Measurements from ENCODE around the gene ZNF513. TPM values are rescaled to one million over a fixed set of nuclear protein-coding genes. Genes with fewer than 3 reads are reported as not detected.
A peak's percentile ranks its signal among the peaks of the same experiment; 100 is the strongest.

ZNF513 gene
- total RNA-seq, 1 donor from 2014 or later, result 30.1 TPM

DNA sequence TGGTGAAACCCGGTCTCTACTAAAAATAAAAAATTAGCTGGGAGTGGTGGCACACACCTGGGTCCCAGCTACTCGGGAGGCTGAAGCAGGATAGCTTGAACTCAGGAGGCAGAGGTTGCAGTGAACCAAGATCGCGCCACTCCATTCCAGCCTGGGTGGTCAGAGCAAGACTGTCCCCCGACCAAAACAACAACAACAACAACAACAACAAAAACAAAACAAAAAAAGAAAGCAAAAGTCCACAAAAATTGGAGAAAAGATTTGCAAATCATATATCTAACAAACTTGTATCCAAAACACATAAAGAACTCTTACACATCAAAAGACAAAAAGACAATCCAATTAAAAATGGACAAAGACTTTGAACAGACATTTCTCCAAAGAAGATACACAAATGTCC, 18.4 kb upstream of the ZNF513 start:
- TF ChIP-seq, protein P1, sequence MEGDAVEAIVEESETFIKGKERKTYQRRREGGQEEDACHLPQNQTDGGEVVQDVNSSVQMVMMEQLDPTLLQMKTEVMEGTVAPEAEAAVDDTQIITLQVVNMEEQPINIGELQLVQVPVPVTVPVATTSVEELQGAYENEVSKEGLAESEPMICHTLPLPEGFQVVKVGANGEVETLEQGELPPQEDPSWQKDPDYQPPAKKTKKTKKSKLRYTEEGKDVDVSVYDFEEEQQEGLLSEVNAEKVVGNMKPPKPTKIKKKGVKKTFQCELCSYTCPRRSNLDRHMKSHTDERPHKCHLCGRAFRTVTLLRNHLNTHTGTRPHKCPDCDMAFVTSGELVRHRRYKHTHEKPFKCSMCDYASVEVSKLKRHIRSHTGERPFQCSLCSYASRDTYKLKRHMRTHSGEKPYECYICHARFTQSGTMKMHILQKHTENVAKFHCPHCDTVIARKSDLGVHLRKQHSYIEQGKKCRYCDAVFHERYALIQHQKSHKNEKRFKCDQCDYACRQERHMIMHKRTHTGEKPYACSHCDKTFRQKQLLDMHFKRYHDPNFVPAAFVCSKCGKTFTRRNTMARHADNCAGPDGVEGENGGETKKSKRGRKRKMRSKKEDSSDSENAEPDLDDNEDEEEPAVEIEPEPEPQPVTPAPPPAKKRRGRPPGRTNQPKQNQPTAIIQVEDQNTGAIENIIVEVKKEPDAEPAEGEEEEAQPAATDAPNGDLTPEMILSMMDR (IDR thresholded peaks at IDR 0.05), result no peak
- Mint-ChIP-seq H3K4me1 (peaks cover 19% of the 10 kb centered on the region), H3K4me3 (no peak overlapping the region), H3K27ac (no peak overlapping the region), H3K36me3 (ENCODE audit: low read depth) (peaks cover 15% of the 10 kb centered on the region), H3K9me3 (peaks cover 2% of the 10 kb centered on the region), H3K27me3 (no peaks in the 10 kb centered on the region)
- intact Hi-C loops (cut with micrococcal nuclease), result no loop called here
- ATAC-seq (ENCODE audit: low read depth), result no peak
- no peak for DNase-seq
- POLR2A ChIA-PET, result no interaction called here
- CTCF ChIA-PET, result no interaction called here

DNA sequence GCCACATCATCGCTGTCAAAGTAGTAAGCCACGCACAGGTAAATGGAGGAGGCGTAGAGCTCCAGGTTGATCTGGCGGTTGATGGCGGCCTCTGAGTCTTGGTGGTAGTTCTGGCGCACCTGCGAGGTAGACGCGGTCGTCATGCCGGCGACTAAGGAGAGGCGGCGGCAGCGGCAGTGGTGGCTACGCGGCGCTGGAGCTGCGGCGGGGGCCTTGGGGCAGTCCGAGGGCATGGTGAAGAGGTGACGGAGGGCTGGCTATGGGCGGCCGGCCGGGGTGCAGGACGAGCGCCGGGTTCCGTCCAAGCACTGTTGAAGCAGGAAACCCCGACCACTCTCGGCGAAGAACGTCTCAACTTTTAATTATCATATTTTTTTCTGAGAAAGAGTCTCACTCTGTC, 12.7 kb upstream of the ZNF513 start:
- Mint-ChIP-seq H3K4me3 (no peak overlapping the region), H3K27ac (no peak overlapping the region), H3K4me1 (peaks cover 6% of the 10 kb centered on the region), H3K27me3 (no peaks in the 10 kb centered on the region), H3K9me3 (peaks cover 2% of the 10 kb centered on the region), H3K36me3 (ENCODE audit: low read depth) (peaks cover 27% of the 10 kb centered on the region)
- DNase-seq (no peak), ATAC-seq (ENCODE audit: low read depth) (no peak)
- CTCF ChIA-PET, result no interaction called here
- intact Hi-C loops (cut with micrococcal nuclease), result no loop called here
- TF ChIP-seq, protein P1 (IDR thresholded peaks at IDR 0.05), result no peak
- POLR2A ChIA-PET, result no interaction called here

DNA sequence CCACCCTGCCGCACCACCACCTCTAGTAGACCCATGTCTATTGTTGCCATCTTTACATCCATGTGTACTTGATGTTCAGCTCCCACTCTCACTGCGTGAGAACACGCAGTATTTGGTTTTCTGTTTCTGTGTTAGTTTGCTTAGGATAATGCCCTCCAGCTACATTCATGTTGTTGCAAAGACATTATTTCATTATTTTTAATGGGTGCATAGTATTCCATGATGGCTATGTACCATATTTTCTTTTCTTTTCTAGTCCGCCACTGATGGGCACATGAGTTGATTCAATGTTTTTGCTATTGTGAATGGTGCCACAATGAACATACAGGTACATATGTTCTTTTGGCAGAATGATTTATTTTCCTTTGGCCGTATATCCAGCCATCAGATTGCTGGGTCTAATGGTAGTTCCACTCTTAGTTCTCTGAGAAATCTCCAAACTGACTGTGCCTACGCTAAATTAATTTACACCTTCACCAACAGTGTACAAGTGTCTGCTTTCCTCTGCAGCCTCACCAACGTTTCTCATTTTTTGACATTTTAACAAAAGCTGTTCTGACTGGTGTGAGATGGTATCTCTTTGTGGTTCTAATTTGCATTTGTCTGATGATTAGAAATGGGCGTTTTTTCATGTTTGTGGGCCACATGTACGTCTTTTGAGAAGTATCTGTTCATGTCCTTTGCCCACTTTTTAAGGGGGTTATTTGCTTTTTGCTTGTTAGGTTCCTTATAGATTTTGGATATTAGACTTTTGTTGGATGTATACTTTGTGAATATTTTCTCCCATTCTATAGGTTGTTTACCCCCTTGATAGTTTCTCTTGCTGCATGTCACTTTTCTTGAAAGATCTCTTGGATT, 10.5 kb upstream of the ZNF513 start:
- Mint-ChIP-seq H3K4me1 (peaks cover 4% of the 10 kb centered on the region), H3K36me3 (ENCODE audit: low read depth) (peaks cover 32% of the 10 kb centered on the region), H3K27me3 (no peaks in the 10 kb centered on the region), H3K27ac (no peak overlapping the region), H3K4me3 (no peak overlapping the region), H3K9me3 (no peaks in the 10 kb centered on the region)
- DNase-seq (no peak), ATAC-seq (ENCODE audit: low read depth) (no peak)
- intact Hi-C loops (cut with micrococcal nuclease), result no loop called here
- TF ChIP-seq, protein P1 (IDR thresholded peaks at IDR 0.05), result no peak
- ChIA-PET POLR2A (no interaction called here), CTCF (no interaction called here)

DNA sequence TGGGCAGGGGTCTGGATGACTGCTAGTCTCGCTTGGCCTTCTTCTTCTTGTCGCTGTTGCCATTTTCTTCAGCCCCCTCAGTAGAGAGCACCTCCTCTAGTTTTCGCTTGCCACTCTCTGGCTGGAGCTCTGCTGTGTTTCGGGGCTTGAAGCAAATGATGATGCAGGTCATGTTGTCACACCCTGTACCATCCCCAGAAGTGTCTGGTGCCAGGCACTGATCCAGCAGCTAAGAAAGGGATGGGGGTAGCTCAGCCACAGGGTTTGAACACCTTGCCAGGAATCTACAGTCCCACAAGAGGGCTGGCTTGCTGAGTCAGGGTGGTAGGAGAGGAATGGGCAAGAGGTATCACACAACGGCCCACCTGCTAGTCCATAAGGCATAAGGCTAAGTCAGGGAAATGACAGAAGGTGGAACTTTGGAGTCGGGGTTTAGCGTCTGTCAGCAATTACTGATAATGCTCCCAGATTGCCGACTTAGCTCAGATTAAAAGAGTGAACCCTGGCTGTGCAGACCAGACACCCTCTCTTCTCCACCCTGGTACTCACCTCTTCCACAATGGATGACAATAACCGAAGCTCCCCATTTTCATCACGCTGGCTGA, 1.1 kb upstream of the ZNF513 start:
- ChIA-PET POLR2A (interaction anchor here (1.7 to 4.9 kb wide), 4 partner anchors 11 to 59 kb away, joined by 5 to 96 read pairs (median 32); partner anchors contain the start of genes EIF2B4, MPV17, NRBP1 and PPM1G), CTCF (no interaction called here)
- TF ChIP-seq, protein P1 (IDR thresholded peaks at IDR 0.05), result no peak
- DNase-seq, result no peak
- H3K27me3 Mint-ChIP-seq, result no peaks in the 10 kb centered on the region
- peaks cover 77% of the 10 kb centered on the region for H3K36me3 Mint-ChIP-seq (ENCODE audit: low read depth)
- no peaks in the 10 kb centered on the region for H3K9me3 Mint-ChIP-seq
- H3K4me1 Mint-ChIP-seq, result peaks cover 29% of the 10 kb centered on the region
- peak overlapping the region; percentile 89 for H3K27ac Mint-ChIP-seq
- no peak for ATAC-seq (ENCODE audit: low read depth)
- H3K4me3 Mint-ChIP-seq, result peak overlapping the region; percentile 87
- intact Hi-C loops (cut with micrococcal nuclease), result loop anchor here (2.0 kb wide), 2 partner anchors 47 to 59 kb away; partner anchors contain the start of genes MPV17 and NRBP1

Measured in activated B cell treated with CpG ODN at 0.5 μM for 24 hours (primary cell).